ENCODE results near the gene COPZ2. TPM values are rescaled to one million over a fixed set of nuclear protein-coding genes. Genes with fewer than 3 reads are reported as not detected.

Gene COPZ2
- total and polyA plus RNA-seq, 8 donors = 18.8 to 48.6 (median 24.2) TPM

GRCh38 chr17:48056246-48056745 lies 18.7 kb upstream of the COPZ2 start:
- H3K27ac ChIP-seq = peak overlapping the region in 1 of 2 donors; percentile 13
- H3K9me3 ChIP-seq = no peaks in the 10 kb centered on the region
- no peak overlapping the region for H3K4me3 ChIP-seq
- peaks cover 26 to 60% of the 10 kb centered on the region in 2 donors for H3K4me1 ChIP-seq
- peaks cover 0 to 90% of the 10 kb centered on the region in 2 donors for H3K36me3 ChIP-seq
- ATAC-seq = no peak
- H3K27me3 ChIP-seq = no peaks in the 10 kb centered on the region
- intact Hi-C loops (cut with DNase I) = no loop called here
- TF ChIP-seq CTCF (IDR thresholded peaks at IDR 0.05) = no peak
- DNase-seq = no peak

- Histone ChIP-seq H3K4me3 (no peak overlapping the region), H3K9me3 (no peaks in the 10 kb centered on the region), H3K27ac (peak overlapping the region in 1 of 2 donors; percentile 13), H3K27me3 (no peaks in the 10 kb centered on the region), H3K4me1 (peaks cover 31 to 66% of the 10 kb centered on the region in 2 donors), H3K36me3 (peaks cover 0 to 91% of the 10 kb centered on the region in 2 donors)
- intact Hi-C loops (cut with DNase I) = no loop called here
- no peak for TF ChIP-seq CTCF (IDR thresholded peaks at IDR 0.05)
- no peak for DNase-seq
- ATAC-seq = no peak
These were observed 18.1 kb upstream of the COPZ2 start for GRCh38 chr17:48055531-48056245.

GRCh38 chr17:48054238-48055185 lies 16.9 kb upstream of the COPZ2 start:
- Histone ChIP-seq H3K36me3 (peaks cover 0 to 81% of the 10 kb centered on the region in 2 donors), H3K27me3 (no peaks in the 10 kb centered on the region), H3K4me3 (peak overlapping the region in 1 of 2 donors; percentile 7), H3K27ac (peak overlapping the region; percentile 4 to 95), H3K9me3 (no peaks in the 10 kb centered on the region), H3K4me1 (peaks cover 40 to 69% of the 10 kb centered on the region in 2 donors)
- ATAC-seq (peak; percentile 58), DNase-seq (peak; percentile 56 to 84 (median 78))
- intact Hi-C loops (cut with DNase I) = no loop called here
- TF ChIP-seq CTCF (IDR thresholded peaks at IDR 0.05) = no peak

- H3K36me3 ChIP-seq = peaks cover 0 to 74% of the 10 kb centered on the region in 2 donors
- intact Hi-C loops (cut with DNase I) = no loop called here
These were observed 16.2 kb upstream of the COPZ2 start for GRCh38 chr17:48053758-48054237.

More at GRCh38 chr17:48053758-48054237, 16.2 kb upstream of the COPZ2 start:
- DNase-seq (no peak), ATAC-seq (no peak)
- no peaks in the 10 kb centered on the region for H3K9me3 ChIP-seq
- no peaks in the 10 kb centered on the region for H3K27me3 ChIP-seq
- H3K4me3 ChIP-seq = peak overlapping the region in 1 of 2 donors; percentile 16
- peak overlapping the region; percentile 4 to 95 for H3K27ac ChIP-seq
- peaks cover 44 to 76% of the 10 kb centered on the region in 2 donors for H3K4me1 ChIP-seq
- TF ChIP-seq CTCF (IDR thresholded peaks at IDR 0.05) = no peak
